Lower leg skin (tissue), 3 donors: ENCODE data around the gene EFCAB8.

Experiments
- POLR2A ChIP-seq, 2 donors: fragments of 450-650 bp; IDR thresholded peaks; one replicate each; pipeline ENCODE4 v1.6.1; 2016 to 2017; ENCODE audit warnings: antibody characterized with exemption in 2 of 2, mild to moderate bottlenecking in 1 of 2, moderate library complexity in 1 of 2
- TF ChIP-seq, protein P1 (sequence below), 3 donors: fragments of 450-650 bp; IDR thresholded peaks; one replicate each; pipeline ENCODE4 v1.5.1; 2016; ENCODE audit warnings: antibody characterized with exemption in 3 of 3, mild to moderate bottlenecking in 3 of 3, moderate library complexity in 2 of 3

DNA sequence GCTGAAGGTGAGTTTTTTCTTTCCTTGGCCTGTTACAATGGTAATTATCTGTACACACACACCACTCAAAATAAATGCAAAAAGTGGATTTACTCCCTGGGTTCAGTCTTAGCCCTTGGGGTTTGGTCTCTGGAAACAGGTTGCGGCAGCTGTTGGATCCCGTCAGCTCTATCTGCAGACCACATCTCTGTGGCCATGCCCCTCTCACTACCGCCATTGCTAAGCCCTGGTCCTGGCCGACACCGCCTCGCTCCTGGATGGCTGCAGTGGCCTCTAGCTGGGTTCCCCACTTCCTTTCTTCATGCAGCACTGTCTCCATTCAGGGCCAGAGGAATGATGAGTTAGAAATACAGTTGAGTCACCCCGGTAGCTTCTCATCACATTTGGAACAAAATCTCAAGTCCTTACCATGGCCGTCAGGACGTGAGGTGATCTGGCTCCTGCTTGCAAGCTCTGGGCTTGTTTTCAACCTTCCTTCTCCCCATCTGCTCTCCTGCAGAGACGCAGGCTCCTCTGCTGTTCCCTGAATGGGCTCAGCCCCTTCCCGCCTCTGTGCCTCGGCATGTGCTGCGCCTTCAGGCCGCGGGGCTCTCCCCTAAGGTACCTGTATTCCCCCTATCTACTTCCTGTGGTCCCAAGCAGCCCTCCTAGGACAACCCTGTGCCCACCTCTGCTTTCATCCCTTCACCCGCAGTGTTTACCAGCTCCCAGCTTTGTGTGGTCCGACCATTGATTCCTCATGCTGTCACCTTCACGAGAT, 38.0 kb downstream of the EFCAB8 start:
- no peak for TF ChIP-seq POLR2A (IDR thresholded peaks at IDR 0.05)
- TF ChIP-seq, protein P1, sequence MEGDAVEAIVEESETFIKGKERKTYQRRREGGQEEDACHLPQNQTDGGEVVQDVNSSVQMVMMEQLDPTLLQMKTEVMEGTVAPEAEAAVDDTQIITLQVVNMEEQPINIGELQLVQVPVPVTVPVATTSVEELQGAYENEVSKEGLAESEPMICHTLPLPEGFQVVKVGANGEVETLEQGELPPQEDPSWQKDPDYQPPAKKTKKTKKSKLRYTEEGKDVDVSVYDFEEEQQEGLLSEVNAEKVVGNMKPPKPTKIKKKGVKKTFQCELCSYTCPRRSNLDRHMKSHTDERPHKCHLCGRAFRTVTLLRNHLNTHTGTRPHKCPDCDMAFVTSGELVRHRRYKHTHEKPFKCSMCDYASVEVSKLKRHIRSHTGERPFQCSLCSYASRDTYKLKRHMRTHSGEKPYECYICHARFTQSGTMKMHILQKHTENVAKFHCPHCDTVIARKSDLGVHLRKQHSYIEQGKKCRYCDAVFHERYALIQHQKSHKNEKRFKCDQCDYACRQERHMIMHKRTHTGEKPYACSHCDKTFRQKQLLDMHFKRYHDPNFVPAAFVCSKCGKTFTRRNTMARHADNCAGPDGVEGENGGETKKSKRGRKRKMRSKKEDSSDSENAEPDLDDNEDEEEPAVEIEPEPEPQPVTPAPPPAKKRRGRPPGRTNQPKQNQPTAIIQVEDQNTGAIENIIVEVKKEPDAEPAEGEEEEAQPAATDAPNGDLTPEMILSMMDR (IDR thresholded peaks at IDR 0.05) = no peak
